Dendritic cell treated with granulocyte-macrophage colony-stimulating factor and Interleukin-4, amounts not matched to agents 40 ng/mL and 50 ng/mL, for 4 days (primary cell): ENCODE results near the gene METTL26.

ENCODE experiments used
- H3K27ac Mint-ChIP-seq: one replicate; pipeline ENCODE4 v1.8.0; 2022; ENCODE audit warnings: mild to moderate bottlenecking, mixed read lengths
- H3K27me3 Mint-ChIP-seq: one replicate; pipeline ENCODE4 v1.8.0; 2022; ENCODE audit warnings: mild to moderate bottlenecking, mixed read lengths
- H3K36me3 Mint-ChIP-seq: one replicate; pipeline ENCODE4 v1.8.0; 2022; ENCODE audit warnings: low read depth, mixed read lengths
- H3K4me1 Mint-ChIP-seq: one replicate; pipeline ENCODE4 v1.8.0; 2022; ENCODE audit warnings: low read depth, mixed read lengths
- H3K4me3 Mint-ChIP-seq: one replicate; pipeline ENCODE4 v1.8.0; 2022; ENCODE audit warnings: mild to moderate bottlenecking, moderate library complexity, mixed read lengths
- H3K9me3 Mint-ChIP-seq: one replicate; pipeline ENCODE4 v1.8.0; 2022; ENCODE audit warnings: mixed read lengths
- intact Hi-C: fragments of 100-400 bp; cut with micrococcal nuclease; formaldehyde crosslinking; loops from one replicate; pipeline ENCODE4 v1.15.0; 2022

Gene METTL26

DNA sequence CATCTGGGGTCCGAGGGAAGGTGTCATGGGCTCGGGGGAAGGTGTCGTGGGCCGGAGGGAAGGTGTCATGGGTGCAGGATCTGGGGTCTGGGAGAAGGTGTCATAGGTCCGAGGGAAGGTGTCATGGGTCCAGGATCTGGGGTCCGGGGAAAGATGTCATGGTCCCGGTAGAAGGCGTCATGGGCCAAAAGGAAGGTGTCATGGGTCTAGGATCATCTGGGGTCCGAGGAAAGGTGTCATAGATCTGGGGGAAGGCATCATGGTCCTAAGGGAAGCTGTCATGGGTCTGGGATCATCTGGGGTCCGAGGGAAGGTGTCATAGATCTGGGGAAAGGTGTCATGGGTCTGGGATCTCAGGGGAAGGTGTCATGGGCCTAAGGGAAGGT is 45.3 kb downstream of the METTL26 start:
- H3K4me1 Mint-ChIP-seq, result peaks cover 69% of the 10 kb centered on the region
- H3K27ac Mint-ChIP-seq, result peak overlapping the region; percentile 99
- peaks cover 40% of the 10 kb centered on the region for H3K36me3 Mint-ChIP-seq
- H3K27me3 Mint-ChIP-seq, result peaks cover 9% of the 10 kb centered on the region
- H3K4me3 Mint-ChIP-seq, result peak overlapping the region; percentile 73
- no peaks in the 10 kb centered on the region for H3K9me3 Mint-ChIP-seq
- intact Hi-C loops, result no loop called here

DNA sequence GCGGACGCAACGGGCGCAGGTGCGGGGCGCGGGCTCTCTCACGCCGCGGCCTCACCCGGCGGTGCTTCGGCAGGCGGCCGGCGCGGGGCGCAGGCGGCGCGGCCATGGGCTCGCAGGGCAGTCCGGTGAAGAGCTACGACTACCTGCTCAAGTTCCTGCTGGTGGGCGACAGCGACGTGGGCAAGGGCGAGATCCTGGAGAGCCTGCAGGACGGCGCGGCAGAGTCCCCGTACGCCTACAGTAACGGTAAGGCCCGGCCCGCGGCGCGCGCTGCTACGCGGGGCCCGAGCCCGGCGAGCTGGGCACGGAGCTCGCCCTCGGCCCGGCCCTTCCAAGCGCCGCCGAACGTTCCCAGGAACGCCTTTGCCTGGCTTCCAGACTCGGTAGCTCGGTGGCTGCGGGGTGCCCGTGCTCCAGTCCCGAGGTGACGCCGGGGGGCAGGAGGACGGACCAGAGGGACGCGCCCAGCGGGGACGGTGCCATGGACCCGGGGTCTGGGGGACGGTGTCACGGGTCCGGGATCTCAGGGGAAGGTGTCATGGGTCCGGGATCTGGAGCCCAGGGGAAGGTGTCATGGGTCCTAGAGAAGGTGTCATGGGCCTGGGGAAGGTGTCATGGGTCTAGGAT is 45.8 kb downstream of the METTL26 start:
- H3K4me1 Mint-ChIP-seq, result peaks cover 65% of the 10 kb centered on the region
- peaks cover 14% of the 10 kb centered on the region for H3K27me3 Mint-ChIP-seq
- peak overlapping the region; percentile 73 for H3K4me3 Mint-ChIP-seq
- intact Hi-C loops, result no loop called here
- H3K36me3 Mint-ChIP-seq, result peaks cover 36% of the 10 kb centered on the region
- peak overlapping the region; percentile 99 for H3K27ac Mint-ChIP-seq
- no peaks in the 10 kb centered on the region for H3K9me3 Mint-ChIP-seq

DNA sequence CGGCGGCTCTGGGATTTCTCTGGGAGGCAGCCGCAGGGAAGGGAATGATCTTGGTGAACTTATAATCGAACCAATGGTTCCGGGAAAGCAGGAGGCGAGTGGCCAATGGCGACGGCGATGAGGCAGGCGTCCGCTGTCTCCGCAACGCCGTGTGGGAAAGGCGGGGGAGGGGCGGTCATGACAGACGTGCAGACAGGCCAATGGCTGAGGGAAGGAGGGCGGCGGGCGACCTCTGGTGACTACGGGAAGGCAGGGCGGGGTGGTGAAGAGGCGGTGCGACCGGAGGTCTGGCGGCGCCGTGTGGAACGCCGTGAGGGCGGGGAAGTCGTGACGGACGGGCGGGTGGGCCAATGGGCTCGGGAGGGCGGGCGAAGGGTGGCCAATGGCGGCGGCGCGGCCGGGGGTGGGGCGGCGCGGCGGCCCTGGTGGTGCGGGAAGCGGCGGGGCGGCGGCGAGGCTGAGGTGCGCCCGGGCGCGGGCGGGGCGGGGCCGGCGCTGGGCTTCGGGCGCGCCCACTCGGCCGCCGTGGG is 46.4 kb downstream of the METTL26 start, which contains the start of gene RAB40C:
TSS of gene RAB40C (plus strand) at position 409 of the 530 bp plus-strand sequence. CDS start 226 bp downstream, outside the sequence.
- Mint-ChIP-seq H3K4me1 (peaks cover 60% of the 10 kb centered on the region), H3K9me3 (no peaks in the 10 kb centered on the region), H3K27ac (peak within 1 kb of the TSS; percentile 99), H3K27me3 (peaks cover 16% of the 10 kb centered on the region), H3K36me3 (peaks cover 32% of the 10 kb centered on the region), H3K4me3 (peak within 1 kb of the TSS; percentile 93)
- intact Hi-C loops, result loop anchor here (1.0 kb wide), 2 partner anchors 47 to 60 kb away; partner anchors contain the start of genes METTL26 and WDR90

DNA sequence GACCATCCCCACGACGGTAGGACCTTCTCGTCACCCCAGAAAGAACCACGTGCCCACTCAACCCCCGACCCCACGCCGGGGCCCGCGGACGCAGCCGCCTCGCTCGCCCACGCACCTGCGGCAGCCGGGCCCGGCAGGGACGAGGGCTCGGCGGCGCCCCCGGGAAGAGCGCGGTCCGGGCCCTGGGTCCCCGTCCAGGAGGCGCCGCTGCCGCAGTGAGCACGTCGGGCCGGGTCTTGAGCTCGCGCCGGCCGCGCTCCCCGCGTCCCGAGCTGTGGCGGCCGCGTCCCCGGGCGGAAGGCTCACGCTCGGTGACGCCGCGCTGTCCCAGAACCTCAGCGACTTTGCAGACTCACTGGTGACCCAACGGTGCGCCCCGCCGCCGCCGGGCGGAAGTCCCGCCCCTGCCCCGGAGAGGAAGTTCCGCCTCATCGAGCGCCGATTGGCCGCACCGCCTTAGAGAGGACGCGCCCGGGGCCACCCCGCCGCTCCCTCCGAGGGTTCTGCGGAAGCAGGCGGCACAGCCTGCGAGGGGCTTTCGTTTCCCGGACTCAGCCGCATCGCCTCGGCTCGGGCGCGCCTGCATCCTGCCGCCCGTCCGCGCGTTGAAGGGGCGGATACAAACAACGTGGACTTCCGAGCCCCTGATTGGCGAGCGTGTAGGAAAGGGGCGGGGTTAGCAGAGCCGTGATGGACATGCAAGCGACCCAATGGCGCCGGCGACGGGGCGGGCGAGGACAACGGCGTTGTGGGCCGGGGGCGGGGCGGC is 47.0 kb downstream of the METTL26 start:
- intact Hi-C loops, result loop anchor here (1.0 kb wide), 2 partner anchors 47 to 60 kb away; partner anchors contain the start of genes METTL26 and WDR90
- no peaks in the 10 kb centered on the region for H3K9me3 Mint-ChIP-seq
- H3K4me1 Mint-ChIP-seq, result peaks cover 53% of the 10 kb centered on the region
- peaks cover 17% of the 10 kb centered on the region for H3K27me3 Mint-ChIP-seq
- peak overlapping the region; percentile 93 for H3K4me3 Mint-ChIP-seq
- H3K27ac Mint-ChIP-seq, result peak overlapping the region; percentile 99
- peaks cover 28% of the 10 kb centered on the region for H3K36me3 Mint-ChIP-seq

DNA sequence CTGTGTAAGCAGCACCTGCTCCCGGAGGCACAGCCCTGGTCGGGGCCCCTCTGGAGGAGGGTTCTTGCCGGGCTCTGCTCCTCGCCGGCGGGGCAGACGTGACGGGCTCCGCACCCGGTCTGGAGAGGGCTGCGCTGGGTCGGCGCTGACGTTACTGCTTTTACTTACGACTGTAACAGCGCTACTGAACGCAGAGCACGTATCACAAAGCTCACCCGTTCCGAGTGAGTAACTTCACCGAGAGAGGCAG is 47.5 kb downstream of the METTL26 start:
- Mint-ChIP-seq H3K27ac (peak overlapping the region; percentile 99), H3K4me1 (peaks cover 48% of the 10 kb centered on the region), H3K4me3 (peak overlapping the region; percentile 93), H3K9me3 (no peaks in the 10 kb centered on the region), H3K27me3 (peaks cover 17% of the 10 kb centered on the region), H3K36me3 (peaks cover 26% of the 10 kb centered on the region)
- intact Hi-C loops, result no loop called here

DNA sequence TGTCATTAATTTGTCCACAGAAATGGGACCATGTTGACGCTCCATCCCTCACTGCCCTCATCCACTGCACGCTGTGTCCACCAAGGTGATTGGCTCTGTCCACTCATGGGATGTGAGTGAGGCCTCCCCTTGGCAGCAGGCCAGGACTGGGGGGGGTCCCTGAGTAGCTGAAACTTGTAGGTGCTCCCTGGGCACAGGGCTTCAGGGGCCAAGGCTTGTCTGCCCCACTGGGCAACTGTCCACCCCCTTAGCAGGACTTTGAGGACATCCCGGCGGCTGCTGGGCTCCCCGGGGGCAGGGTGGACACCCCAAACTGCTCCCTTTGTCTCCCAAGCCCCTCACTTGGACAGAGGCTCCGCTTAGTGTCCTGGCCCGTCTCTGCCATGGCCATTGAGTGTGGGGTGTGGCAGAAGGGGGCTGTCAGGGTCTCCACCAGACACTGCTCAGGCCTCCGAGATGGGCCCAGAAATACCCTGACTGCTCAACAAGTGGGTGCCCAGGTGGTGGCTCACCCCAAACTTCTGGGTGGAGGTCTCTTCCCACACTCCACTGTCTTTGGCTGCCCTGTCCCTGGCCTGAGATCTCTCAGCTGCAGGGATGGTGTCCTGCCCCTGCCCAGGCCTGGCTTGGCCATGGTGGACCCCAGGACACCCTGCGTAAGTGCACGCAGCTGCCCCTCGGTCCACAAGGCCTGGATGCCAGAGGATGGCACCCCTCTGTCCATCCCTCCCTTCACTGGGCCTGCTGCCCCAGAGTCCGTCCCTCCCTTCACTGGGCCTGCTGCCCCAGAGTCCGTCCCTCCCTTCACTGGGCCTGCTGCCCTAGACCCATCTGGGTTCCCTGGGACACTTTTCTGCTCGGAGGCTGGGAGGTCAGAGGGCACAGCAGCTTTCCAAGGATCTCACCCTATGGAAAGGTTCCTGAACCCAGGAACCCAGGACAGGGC is 49.2 kb downstream of the METTL26 start:
- H3K4me1 Mint-ChIP-seq, result peaks cover 32% of the 10 kb centered on the region
- H3K9me3 Mint-ChIP-seq, result no peaks in the 10 kb centered on the region
- peaks cover 17% of the 10 kb centered on the region for H3K27me3 Mint-ChIP-seq
- H3K36me3 Mint-ChIP-seq, result peaks cover 36% of the 10 kb centered on the region
- peak overlapping the region; percentile 35 for H3K27ac Mint-ChIP-seq
- peak overlapping the region; percentile 37 for H3K4me3 Mint-ChIP-seq
- intact Hi-C loops, result no loop called here

DNA sequence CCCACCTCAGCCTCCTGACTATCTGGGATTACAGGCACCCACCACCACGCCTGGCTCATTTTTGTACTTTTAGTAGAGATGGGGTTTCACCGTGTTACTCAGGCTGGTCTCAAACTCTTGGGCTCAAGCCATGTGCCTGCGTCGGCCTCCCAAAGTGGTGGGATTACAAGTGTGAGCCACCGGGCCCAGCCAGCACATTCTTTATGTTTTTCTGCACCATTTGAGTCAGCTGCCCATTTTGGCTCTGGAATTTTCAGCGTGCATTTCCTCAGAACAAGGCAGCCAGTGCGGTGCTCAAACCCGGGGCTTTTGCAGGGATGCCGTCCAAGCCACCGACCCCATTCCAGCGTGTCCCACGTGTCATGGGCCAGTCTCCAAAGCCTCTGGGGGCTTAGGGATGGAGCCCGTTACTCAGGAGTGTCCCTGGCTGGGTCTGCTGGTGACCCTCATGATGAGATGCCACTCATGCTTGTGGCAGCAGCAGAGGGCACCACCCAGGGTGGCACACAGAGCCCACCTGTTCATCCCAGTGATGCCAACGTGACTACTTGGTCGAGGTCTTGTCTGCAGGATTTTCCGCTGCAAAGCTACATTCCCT is 50.0 kb downstream of the METTL26 start:
- H3K9me3 Mint-ChIP-seq, result no peaks in the 10 kb centered on the region
- no peak overlapping the region for H3K27ac Mint-ChIP-seq
- peaks cover 17% of the 10 kb centered on the region for H3K27me3 Mint-ChIP-seq
- H3K4me1 Mint-ChIP-seq, result peaks cover 24% of the 10 kb centered on the region
- intact Hi-C loops, result no loop called here
- peaks cover 44% of the 10 kb centered on the region for H3K36me3 Mint-ChIP-seq
- no peak overlapping the region for H3K4me3 Mint-ChIP-seq

DNA sequence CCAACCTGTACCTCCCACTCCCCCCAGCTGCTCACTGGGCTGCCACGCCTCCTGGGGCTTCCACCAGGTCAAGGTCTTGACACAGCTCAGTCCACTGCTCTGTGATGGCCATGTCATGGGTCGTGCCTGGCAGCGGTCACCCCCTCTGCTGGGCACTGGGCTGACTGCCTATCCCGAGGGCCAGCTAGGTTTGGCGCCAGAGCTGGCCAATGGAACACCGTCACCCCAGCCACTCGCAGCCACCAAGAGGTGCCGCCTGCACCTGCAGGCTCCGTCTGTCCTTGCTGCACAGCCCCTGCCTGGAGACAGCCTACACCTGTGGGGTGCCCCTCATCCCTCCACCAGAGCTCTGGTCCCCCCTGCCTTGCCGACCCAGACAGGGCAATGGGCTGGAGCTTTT is 50.8 kb downstream of the METTL26 start:
- intact Hi-C loops, result no loop called here
- Mint-ChIP-seq H3K36me3 (peaks cover 52% of the 10 kb centered on the region), H3K9me3 (no peaks in the 10 kb centered on the region), H3K27ac (peak overlapping the region; percentile 52), H3K4me1 (peaks cover 16% of the 10 kb centered on the region), H3K4me3 (no peak overlapping the region), H3K27me3 (peaks cover 17% of the 10 kb centered on the region)
